ENCODE data around the gene EXPH5.

Gene EXPH5

GRCh38 chr11:108618529-108618928 is 25.0 kb upstream of the EXPH5 start:
- Histone ChIP-seq H3K9me3 (ENCODE audit: control insufficient read depth, insufficient read depth, low read depth, low read length) (no peaks in the 10 kb centered on the region), H3K36me3 (ENCODE audit: control insufficient read depth in 2 of 2, insufficient read depth in 1 of 2, low read length in 2 of 2) (no peaks in the 10 kb centered on the region), H3K4me1 (ENCODE audit: control insufficient read depth, insufficient read depth, low read length) (no peaks in the 10 kb centered on the region), H3K4me3 (ENCODE audit: low read depth, low read length) (no peak overlapping the region), H3K27ac (ENCODE audit: extremely low read depth, low read depth, low read length) (no peak overlapping the region)
- ChIA-PET POLR2A (no interaction called here), CTCF (no interaction called here)
- TF ChIP-seq OVOL3 (tag by site-specific recombination; IDR thresholded peaks at IDR 0.05) (no peak), ZNF585B (tag by site-specific recombination; IDR thresholded peaks at IDR 0.05) (no peak), ZNF561 (tag by site-specific recombination; IDR thresholded peaks at IDR 0.05; ENCODE audit: borderline replicate concordance) (no peak)

GRCh38 chr11:108617055-108617454 is 23.5 kb upstream of the EXPH5 start:
- ChIA-PET CTCF (interaction anchor here (1.0 kb wide), 1 partner anchor 15 kb away, joined by 3 read pairs; no protein-coding TSS in a partner anchor), POLR2A (no interaction called here)
- Histone ChIP-seq H3K27ac (ENCODE audit: extremely low read depth, low read depth, low read length) (no peak overlapping the region), H3K9me3 (ENCODE audit: control insufficient read depth, insufficient read depth, low read depth, low read length) (no peaks in the 10 kb centered on the region), H3K4me1 (ENCODE audit: control insufficient read depth, insufficient read depth, low read length) (no peaks in the 10 kb centered on the region), H3K4me3 (ENCODE audit: low read depth, low read length) (no peak overlapping the region), H3K36me3 (ENCODE audit: control insufficient read depth in 2 of 2, insufficient read depth in 1 of 2, low read length in 2 of 2) (no peaks in the 10 kb centered on the region)
- TF ChIP-seq ZNF513 (tag by site-specific recombination; IDR thresholded peaks at IDR 0.05) = no peak
- no peak for TF ChIP-seq ZNF654 (tag by site-specific recombination; IDR thresholded peaks at IDR 0.05; ENCODE audit: low read depth)
- TF ChIP-seq ZNF248 (tag by site-specific recombination; IDR thresholded peaks at IDR 0.05) = no peak
- no peak for TF ChIP-seq ZNF280C (tag by site-specific recombination; IDR thresholded peaks at IDR 0.05)
- no peak for TF ChIP-seq ZNF354C (tag by site-specific recombination; IDR thresholded peaks at IDR 0.05; ENCODE audit: borderline replicate concordance, low read depth)
- no peak for TF ChIP-seq KLF10 (tag by site-specific recombination; IDR thresholded peaks at IDR 0.05)

- Histone ChIP-seq H3K4me1 (ENCODE audit: control insufficient read depth, insufficient read depth, low read length) (no peaks in the 10 kb centered on the region), H3K4me3 (ENCODE audit: low read depth, low read length) (no peak overlapping the region), H3K36me3 (ENCODE audit: control insufficient read depth in 2 of 2, insufficient read depth in 1 of 2, low read length in 2 of 2) (no peaks in the 10 kb centered on the region), H3K27ac (ENCODE audit: extremely low read depth, low read depth, low read length) (no peak overlapping the region), H3K9me3 (ENCODE audit: control insufficient read depth, insufficient read depth, low read depth, low read length) (no peaks in the 10 kb centered on the region)
- ChIA-PET POLR2A (no interaction called here), CTCF (interaction anchor here (1.0 kb wide), 1 partner anchor 16 kb away, joined by 3 read pairs; no protein-coding TSS in a partner anchor)
- TF ChIP-seq REST (tag by site-specific recombination; IDR thresholded peaks at IDR 0.05) = no peak
- TF ChIP-seq KLF17 (tag by site-specific recombination; IDR thresholded peaks at IDR 0.05) = no peak
- TF ChIP-seq KLF8 (tag by site-specific recombination; IDR thresholded peaks at IDR 0.05) = peak; percentile 27; the same call in 1 of the 2 replicates
- no peak for TF ChIP-seq ZNF426 (tag by site-specific recombination; IDR thresholded peaks at IDR 0.05)
- TF ChIP-seq ZNF184 (tag by site-specific recombination; IDR thresholded peaks at IDR 0.05) = 0 out of 2 replicates have a peak, but pooled peaks have one; percentile 49
- TF ChIP-seq ZBTB20 (tag by site-specific recombination; IDR thresholded peaks at IDR 0.05) = no peak
- TF ChIP-seq ATF2 (tag by site-specific recombination; IDR thresholded peaks at IDR 0.05; ENCODE audit: low read depth) = no peak
- no peak for TF ChIP-seq PRDM10 (tag by site-specific recombination; IDR thresholded peaks at IDR 0.05)
Measured at GRCh38 chr11:108616549-108616948, 23.0 kb upstream of the EXPH5 start.
